HCT116 (cell line): ENCODE results near the gene CNPY1.

Experiments
- EZH2 ChIP-seq: fragments of 200-600 bp; sonication (generic); IDR thresholded peaks from 2 replicates; pipeline ENCODE4 v1.6.1; 2017; ENCODE audit warnings: antibody characterized with exemption, mixed run types
- EZH2phosphoT487 ChIP-seq: fragments of 200-600 bp; IDR thresholded peaks from 2 replicates; pipeline ENCODE4 v1.6.1; 2018; ENCODE audit warnings: antibody characterized with exemption, borderline replicate concordance
- JUND ChIP-seq: IDR thresholded peaks from 2 replicates; pipeline ENCODE4 v1.6.1; 2012
- POLR2A ChIP-seq: IDR thresholded peaks from 2 replicates; pipeline ENCODE4 v1.7.0; 2011; ENCODE audit warnings: borderline replicate concordance; ENCODE audit not compliant: insufficient read depth, insufficient read length; ENCODE audit errors: extremely low read depth
- POLR2AphosphoS5 ChIP-seq: IDR thresholded peaks from 2 replicates; pipeline ENCODE4 v1.6.1; 2011; ENCODE audit warnings: mild to moderate bottlenecking, low read depth, low read length, moderate library complexity
- RAD21 ChIP-seq: IDR thresholded peaks from 2 replicates; pipeline ENCODE4 v1.6.1; 2012; ENCODE audit warnings: low read depth, mild to moderate bottlenecking
- SP1 ChIP-seq: IDR thresholded peaks from 2 replicates; pipeline ENCODE4 v1.6.1; 2012; ENCODE audit warnings: low read depth
- YY1 ChIP-seq: IDR thresholded peaks from 2 replicates; pipeline ENCODE4 v1.6.1; 2011; ENCODE audit warnings: low read length, low read depth, moderate library complexity, mild to moderate bottlenecking; ENCODE audit not compliant: insufficient replicate concordance; ENCODE audit errors: extremely low read depth
- TF ChIP-seq, protein P1 (sequence below), 3 experiments: fragments of 200-600 bp in 1 of 3; sonication (generic) in 1 of 3; IDR thresholded peaks in 2 of 3; conservative IDR thresholded peaks in 1 of 3; 2 replicates each; pipeline ENCODE4 v1.5.1; 2012 to 2017; ENCODE audit warnings: low read depth in 2 of 3, low read length in 2 of 3, antibody characterized with exemption in 1 of 3, borderline replicate concordance in 1 of 3, control low read depth in 1 of 3, mild to moderate bottlenecking in 1 of 3, mixed read lengths in 1 of 3, mixed run types in 1 of 3, moderate library complexity in 1 of 3; ENCODE audit not compliant: insufficient read depth in 1 of 3
- TF ChIP-seq, protein P2 (sequence below): IDR thresholded peaks from 2 replicates; pipeline ENCODE4 v1.6.1; 2012
- TF ChIP-seq, protein P3 (sequence below): IDR thresholded peaks from 2 replicates; pipeline ENCODE4 v1.6.1; 2012; ENCODE audit warnings: low read depth

DNA sequence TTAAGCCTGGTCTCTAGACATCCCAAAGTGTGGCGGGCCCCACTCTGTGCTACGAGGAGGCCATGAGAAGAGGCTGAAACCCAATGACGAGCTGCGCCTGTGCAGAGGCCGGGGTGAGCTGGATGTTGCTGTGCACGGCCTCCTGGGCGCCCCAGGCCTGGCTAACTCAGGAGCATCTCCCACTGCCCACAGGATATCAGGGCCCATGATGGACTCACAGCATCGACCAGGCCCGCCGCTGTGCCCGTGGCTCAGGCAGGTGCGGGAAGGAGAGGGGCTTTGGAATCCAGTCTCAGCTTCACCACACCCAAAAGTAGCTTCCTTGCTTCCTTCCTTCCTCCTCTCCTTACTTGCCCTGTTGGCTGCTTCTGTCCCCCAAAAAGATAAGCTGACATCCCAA lies 4.6 kb upstream of the CNPY1 start:
- no peak for TF ChIP-seq POLR2AphosphoS5
- TF ChIP-seq, protein P1, sequence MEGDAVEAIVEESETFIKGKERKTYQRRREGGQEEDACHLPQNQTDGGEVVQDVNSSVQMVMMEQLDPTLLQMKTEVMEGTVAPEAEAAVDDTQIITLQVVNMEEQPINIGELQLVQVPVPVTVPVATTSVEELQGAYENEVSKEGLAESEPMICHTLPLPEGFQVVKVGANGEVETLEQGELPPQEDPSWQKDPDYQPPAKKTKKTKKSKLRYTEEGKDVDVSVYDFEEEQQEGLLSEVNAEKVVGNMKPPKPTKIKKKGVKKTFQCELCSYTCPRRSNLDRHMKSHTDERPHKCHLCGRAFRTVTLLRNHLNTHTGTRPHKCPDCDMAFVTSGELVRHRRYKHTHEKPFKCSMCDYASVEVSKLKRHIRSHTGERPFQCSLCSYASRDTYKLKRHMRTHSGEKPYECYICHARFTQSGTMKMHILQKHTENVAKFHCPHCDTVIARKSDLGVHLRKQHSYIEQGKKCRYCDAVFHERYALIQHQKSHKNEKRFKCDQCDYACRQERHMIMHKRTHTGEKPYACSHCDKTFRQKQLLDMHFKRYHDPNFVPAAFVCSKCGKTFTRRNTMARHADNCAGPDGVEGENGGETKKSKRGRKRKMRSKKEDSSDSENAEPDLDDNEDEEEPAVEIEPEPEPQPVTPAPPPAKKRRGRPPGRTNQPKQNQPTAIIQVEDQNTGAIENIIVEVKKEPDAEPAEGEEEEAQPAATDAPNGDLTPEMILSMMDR (IDR thresholded peaks at IDR 0.05 in 2 of 3, conservative IDR thresholded peaks at IDR 0.05 in 1 of 3; ENCODE audit: borderline replicate concordance in 1 of 3, insufficient read depth in 1 of 3, low read depth in 2 of 3, low read length in 2 of 3) = no peak
- no peak for TF ChIP-seq RAD21
- TF ChIP-seq EZH2phosphoT487 = no peak
- no peak for TF ChIP-seq EZH2
- no peak for TF ChIP-seq POLR2A
- no peak for TF ChIP-seq YY1
- TF ChIP-seq, protein P2, sequence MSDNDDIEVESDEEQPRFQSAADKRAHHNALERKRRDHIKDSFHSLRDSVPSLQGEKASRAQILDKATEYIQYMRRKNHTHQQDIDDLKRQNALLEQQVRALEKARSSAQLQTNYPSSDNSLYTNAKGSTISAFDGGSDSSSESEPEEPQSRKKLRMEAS = no peak
- no peak for TF ChIP-seq SP1
- TF ChIP-seq JUND = no peak
- TF ChIP-seq, protein P3, sequence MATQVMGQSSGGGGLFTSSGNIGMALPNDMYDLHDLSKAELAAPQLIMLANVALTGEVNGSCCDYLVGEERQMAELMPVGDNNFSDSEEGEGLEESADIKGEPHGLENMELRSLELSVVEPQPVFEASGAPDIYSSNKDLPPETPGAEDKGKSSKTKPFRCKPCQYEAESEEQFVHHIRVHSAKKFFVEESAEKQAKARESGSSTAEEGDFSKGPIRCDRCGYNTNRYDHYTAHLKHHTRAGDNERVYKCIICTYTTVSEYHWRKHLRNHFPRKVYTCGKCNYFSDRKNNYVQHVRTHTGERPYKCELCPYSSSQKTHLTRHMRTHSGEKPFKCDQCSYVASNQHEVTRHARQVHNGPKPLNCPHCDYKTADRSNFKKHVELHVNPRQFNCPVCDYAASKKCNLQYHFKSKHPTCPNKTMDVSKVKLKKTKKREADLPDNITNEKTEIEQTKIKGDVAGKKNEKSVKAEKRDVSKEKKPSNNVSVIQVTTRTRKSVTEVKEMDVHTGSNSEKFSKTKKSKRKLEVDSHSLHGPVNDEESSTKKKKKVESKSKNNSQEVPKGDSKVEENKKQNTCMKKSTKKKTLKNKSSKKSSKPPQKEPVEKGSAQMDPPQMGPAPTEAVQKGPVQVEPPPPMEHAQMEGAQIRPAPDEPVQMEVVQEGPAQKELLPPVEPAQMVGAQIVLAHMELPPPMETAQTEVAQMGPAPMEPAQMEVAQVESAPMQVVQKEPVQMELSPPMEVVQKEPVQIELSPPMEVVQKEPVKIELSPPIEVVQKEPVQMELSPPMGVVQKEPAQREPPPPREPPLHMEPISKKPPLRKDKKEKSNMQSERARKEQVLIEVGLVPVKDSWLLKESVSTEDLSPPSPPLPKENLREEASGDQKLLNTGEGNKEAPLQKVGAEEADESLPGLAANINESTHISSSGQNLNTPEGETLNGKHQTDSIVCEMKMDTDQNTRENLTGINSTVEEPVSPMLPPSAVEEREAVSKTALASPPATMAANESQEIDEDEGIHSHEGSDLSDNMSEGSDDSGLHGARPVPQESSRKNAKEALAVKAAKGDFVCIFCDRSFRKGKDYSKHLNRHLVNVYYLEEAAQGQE = no peak
